Hypothalamus (tissue), 51 donors: ENCODE measurements around the gene TREML4.
"Not testable (repeated sequence)": the region's sequence is repeated elsewhere in the genome, so short reads cannot be mapped to it uniquely, and the experiment has no call there.

Source experiments
- DNase-seq, 51 donors: peaks; one replicate each; lab custom pipeline; 2025; lab: John Stamatoyannopoulos, UW

Gene TREML4, protein sequence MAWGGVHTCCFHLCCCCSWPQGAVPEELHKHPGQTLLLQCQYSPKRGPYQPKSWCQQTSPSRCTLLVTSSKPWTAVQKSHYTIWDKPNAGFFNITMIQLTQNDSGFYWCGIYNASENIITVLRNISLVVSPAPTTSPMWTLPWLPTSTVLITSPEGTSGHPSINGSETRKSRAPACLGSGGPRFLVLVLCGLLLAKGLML

DNA sequence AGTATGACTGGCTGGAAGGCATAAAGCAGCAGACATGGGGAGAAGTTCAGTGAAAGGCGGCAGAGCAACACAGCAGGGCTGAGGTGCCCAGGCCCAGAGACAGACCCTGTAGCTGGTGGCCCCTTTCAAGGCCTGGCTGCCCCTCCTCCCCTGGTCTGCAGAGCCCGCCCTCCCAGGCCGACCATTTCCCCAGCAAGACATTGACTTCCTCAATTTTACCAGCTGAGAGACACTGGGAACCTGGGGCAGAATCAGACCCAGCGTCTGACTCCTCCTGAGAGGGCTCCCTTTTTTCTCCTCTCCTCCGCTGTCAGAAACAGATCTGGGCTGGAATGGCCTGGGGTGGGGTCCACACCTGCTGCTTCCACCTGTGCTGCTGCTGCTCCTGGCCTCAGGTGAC is at the start of gene TREML4:
TREML4 (plus strand) TSS at position 254 of the 400 bp plus-strand sequence; CDS start at position 333, 79 bp downstream.
- peak in 1 of 51 donors; percentile 16 for DNase-seq

DNA sequence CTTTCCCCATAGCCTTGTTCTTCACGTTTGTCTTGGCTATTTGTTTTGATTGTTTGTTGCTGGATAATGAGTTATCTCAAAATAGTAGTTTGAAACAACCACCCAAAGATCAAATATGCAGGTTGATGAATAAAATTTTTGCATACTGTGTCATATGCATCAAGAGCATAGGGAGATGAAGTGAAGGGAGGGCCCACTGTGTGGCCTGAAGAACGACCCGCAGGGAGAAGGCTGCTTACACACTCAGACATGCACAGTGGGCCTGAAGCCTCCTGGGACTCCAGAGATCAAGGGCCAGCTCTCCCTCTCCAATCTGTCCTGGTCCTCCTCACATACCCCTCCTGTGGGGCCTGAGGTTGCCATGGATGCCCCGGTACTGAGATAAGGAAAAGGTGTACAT is 49.0 kb upstream of the TREML4 start:
- no peak for DNase-seq

DNA sequence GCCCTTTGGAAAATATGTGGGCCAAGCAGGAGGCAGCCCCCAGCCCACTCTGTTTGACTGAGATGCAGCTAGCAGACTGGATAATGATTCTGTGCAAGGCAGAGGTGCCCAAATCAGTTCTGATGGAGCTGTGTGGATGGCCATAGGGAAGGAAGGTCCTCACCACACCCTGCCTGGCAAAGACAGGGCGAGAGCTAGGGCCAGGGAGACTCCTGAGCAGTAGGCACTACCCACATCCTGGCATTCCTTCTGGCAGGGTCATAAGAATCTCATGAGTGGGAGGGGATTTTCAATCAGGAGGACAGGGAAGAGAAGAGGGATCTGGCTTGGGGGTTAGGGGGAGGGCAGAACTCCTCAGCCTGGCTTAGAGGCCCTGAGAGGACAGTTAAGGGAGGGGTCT is 46.6 kb upstream of the TREML4 start:
- DNase-seq = no peak

DNA sequence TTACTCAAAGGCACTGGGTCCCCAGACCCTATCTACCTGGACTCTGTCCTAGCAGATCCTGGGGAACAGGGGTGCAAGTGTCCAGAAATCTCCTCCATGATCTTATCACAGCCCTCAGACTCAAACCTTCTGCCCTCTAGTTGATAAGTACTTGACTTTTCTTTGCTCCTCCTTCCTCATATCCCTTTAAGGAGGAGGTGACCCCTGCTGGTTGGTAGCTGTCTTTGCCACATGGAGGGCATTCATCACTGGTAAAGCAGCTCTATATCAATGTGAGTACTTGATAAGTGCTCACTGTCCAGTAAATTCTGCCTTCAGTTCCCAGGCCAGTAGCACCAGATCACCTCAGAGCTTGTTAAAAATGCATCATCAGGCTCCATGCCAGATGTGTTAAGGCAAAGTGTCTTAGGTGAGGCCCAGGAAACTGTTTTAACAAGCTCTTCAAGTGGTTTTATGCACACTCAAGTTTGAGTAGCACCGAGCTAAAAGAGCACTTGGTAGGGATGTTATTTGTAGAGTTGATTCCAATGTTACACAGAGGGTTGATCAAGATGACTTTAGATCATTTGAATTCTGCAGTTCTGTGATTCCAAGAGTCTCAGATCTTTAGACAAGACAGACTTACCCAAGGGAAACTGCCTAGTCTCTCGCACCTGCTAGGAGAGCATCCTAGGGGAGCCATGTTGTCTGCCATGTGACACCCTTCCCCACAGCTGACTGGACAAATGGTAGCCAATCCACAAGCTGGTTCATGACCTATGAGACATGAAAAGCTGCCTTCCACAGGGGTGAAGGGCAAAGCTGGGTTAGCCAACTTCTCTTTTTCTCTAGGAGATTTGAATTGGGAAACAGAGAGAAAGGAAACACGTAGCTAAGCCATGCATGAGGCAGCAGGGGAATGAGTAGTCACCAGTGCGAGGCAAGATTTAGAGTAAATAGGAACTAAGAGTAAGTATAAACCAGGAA is 45.8 kb upstream of the TREML4 start:
- DNase-seq = peak in 3 of 51 donors; percentile 8 to 26 (median 14)

DNA sequence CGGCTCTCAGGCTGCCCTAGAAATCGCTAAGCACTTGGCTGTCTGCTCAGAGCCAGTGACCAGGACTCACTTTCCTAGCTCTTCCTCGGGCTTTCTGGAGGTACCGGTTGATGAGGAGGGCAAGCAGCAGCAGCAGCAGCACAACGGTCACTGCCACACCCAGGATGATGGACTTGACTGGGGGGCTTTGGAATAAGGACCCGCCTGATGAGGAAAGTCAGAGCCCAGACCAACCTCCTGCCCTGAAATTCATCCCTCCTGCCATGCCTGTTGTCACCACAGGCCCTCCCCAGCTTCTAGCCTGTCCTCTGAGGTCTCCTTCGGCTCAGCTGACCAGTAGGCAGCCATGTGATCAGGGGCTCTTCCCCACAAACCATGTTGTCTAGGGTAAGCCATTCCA is 43.4 kb upstream of the TREML4 start:
- DNase-seq = no peak

DNA sequence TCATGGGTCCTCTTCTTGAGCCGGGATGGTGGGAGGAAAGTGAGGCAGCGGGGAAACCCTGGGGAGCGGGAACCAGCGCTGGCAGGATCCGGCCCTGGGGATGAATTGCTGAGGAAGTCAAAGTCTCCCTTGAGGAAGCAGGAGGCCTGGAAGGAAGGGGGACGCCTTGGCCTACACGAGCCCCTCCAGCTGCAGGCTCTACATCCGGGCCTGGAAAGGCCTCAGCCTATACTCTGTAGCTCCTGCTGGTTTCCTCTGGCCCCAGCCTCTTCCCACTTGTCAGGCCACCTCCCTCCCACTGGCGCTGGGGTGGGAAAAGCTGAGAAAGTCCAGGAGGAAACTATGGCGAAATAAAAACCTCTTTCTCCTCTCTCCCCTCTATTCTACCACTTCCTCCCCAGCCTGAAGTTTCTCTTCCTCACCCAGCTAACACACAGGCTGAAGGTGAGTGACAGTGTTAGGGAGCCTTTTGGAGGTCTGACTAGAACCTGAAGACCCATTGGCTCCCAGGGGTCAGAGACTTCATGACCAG is 42.1 kb upstream of the TREML4 start:
- DNase-seq = no peak

DNA sequence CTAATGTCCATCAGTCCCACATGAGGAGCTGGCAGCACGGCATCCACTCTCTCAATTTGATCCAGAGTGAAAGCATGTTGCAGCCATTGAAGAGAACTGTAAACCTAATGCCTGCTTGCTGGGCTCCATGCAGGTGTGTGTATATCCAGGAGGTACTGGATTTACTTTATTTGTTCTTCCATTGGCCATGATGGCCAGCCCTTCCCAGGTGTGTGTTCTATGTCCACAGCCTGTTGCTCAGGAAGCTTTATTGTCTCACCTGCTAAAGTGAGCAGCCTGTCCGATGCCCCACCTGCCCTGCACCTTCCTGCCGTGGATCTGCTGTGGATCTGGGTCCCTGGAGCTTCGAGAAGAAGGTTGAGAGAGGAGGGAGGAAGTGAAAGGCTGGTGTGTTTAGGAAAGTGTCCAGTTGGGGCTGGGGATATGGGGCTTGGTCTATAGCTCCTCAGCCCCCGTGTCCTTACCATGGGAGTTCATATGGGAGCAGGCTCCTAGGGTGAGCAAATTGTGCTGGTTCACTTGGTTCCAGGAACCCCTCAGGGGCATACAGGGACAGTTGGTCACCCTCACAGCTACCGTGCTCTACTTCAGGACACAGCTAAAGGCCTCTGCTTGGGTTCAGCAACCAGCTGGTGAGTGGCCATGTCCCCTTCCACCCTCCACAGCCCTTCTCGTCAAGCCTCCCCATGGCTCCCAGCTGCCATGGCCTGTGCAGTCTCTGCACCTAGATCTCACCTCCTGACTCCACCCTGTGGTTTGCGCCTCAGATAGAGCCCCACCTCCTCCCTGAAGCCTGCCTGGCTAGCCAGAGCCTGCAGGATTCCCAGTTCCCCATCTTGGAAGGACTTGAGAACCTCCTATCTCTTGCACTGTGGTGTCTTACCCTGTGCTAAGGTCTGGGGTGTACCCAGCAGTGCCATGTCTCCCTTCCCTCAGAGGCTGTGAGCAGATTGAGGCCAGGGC is 39.9 kb upstream of the TREML4 start:
- DNase-seq = no peak

DNA sequence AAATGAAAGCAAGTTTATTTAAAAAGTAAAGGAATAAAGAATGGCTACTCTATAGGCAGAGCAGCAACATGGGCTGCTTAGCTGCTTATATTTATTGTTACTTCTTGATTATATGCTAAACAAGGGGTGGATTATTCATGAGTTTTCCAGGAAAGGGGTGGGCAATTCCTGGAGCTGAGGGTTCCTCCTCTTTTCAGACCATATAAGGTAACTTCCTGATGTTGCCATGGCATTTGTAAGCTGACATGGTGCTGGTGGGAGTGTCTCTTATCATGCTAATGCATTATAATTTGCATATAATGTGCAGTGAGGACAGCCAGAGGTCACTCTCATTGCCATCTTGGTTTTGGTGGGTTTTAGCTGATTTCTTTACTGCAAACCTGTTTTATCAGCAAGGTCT is 39.1 kb upstream of the TREML4 start:
- not testable (repeated sequence) for DNase-seq

DNA sequence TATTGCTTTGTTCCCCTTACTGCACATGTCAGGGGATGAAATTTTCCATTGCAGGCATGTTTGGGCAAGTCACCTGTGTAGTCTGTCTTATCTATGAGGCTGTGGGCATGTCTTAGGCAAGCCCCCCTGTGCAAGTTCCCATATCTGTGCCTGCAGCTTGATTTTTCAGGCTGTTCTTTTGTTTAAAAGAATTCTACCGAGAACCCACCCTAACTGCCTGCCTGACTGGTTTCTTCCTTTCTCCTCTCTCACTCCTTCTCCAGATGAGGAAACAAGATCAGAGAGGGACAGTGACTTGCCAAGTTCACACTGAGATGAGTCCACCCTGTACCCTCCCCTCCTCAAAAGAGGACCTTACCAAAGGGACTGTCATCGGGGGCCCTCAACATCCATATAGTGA is 38.2 kb upstream of the TREML4 start:
- no peak for DNase-seq

DNA sequence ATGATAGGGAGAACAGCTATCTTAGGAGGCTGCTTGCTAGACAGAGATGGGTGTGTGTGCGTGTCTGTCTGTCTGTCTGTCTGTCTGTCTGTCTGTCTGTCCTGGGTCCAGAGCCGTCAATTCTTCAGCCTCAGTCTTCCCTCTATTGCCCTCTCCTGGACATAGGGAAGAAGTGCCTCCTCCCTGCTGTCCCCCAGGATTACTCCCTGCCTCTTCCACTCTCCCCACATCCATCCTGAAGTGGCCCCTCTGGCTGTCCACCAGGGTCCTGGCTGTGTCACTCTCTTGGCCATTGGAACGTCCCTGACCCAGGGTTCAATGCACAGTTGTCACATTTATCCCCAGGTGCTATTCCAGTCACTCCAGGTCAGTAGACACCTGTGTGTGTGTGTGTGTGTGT is 37.4 kb upstream of the TREML4 start:
- no peak for DNase-seq

DNA sequence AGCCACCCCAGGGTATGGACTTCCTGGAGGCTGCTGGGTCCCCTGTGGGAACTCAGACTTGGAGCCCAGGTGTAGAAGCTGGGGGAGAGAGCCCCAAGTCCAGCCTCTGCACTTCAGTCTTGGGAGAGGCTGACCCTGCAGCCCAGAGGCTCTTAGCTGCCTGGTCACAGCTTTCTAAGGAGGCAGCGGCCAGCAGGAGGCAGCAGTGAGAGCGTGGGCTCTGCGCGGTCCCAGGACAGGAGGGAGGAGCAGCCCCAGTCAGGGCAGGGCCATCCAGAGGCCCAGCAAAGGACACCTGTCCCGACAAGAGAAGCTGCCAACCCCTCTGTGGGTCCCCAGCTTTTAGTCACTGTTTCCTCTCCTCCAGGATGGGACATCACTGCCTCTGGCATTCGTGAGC is 36.6 kb upstream of the TREML4 start:
- no peak for DNase-seq

DNA sequence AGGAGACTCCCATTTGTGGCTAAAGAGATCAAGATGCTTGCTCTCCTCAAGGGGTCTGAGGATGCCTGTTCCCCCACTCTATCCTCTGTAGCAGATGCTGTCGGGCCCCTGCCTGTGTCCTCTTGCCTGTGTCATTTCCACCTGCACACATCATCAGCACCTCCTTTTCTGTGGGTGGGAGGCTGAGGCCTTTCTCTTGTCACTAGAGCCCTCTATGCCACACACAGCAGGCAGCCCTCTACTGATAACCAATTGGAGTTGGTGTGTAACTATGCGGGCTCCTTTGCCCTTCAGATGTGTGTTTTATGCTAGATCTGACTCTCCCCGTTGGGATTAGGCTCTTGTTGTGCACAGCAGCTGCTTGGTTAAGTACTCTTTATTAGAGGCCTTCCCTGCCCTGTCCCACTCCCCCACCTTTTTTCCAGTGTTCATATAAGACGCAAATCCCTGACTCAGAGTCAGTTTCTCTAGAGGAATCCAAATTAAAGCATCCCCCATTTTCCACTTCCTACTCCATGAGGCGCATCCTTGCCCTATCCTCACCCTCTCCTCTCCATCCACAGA is 34.9 kb upstream of the TREML4 start:
- no peak for DNase-seq

DNA sequence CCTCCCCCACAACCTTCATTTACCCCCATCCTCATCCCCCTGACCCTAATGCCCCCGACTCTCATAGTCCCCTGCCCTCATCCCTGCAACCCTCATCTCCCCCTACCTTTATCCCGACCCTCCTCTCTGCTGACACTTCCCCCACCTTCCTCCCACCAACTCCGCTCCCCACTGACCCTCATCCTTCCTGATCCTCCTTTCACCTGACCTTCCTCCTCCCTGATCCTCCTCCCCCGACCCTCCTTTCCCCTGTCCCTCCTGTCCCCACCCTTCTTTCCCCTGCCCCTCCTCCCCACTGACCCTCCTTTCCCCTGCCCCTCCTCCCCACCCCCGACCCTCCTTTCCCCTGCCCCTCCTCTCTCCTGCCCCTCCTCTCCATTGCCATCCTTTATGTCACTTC is 34.3 kb upstream of the TREML4 start:
- DNase-seq = no peak

DNA sequence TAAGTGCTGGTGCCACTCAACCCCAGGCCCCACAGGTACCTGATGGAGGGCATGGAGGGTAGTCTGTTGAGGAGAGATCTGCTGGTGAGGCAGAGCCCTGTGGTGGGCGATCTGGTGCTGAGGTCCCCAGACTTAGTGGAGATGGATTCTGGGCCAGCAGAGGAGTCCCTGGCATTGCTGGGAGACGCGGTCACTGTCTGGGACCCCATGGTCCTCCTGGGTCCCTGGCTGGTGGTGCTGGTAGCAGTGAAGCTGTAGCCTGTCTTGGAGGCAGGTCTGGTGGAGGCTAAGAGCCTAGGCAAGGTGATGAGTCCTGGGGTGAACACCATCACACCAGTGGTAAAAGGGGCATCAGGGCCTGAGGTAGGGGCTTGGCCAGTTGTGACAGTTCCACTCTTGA is 33.8 kb upstream of the TREML4 start:
- no peak for DNase-seq

DNA sequence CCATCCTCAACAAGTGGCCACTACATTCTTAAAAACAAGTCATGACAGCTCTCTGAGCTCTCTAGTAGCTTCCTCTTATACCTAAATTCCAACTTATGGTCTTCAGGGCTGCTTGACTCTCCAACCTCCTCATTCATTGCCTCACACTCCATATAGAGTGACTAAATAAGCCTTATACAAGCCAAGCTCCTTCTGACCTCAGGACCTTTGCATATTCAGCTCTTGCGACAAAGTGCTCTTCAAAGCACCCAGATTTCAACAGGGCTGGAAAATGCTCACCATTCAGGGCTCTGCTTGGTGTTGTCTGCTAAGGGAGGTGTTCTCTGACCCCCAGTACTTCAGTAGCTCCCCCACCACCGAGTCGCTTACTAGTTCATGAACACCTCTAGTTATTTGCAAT is 30.9 kb upstream of the TREML4 start:
- no peak for DNase-seq

DNA sequence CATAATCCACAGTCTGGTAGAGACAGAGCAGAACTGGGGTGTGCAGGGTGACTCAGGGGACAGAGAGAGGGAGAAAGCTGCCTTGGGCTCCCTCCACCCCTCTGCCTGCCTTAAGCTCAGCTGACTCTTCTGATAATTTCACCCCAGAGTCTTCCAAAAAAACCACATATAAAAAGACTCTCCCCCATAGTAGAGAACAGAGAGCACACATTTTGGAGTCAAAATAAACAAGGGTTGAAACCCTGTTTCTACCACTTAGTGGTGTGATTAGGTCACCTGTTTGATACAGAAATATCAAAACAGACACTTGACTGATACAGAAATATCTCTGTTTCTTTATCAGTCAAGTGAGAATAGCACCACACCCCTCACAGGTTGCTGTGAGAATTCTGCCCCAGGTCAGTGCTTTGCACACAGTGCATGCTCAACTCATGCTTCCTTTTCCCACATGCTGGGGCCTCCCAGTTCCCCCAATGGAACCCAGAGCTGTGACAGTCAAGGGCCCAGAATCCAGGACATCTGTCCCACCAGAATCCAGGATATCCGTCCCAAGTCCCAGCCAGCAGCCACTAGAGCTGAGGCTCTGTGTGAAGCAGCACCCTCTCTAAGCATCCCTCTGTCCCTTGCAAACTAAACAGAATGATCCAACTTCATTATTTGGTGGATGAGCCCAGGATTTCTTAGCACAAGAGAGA is 28.4 kb upstream of the TREML4 start:
- DNase-seq = no peak

DNA sequence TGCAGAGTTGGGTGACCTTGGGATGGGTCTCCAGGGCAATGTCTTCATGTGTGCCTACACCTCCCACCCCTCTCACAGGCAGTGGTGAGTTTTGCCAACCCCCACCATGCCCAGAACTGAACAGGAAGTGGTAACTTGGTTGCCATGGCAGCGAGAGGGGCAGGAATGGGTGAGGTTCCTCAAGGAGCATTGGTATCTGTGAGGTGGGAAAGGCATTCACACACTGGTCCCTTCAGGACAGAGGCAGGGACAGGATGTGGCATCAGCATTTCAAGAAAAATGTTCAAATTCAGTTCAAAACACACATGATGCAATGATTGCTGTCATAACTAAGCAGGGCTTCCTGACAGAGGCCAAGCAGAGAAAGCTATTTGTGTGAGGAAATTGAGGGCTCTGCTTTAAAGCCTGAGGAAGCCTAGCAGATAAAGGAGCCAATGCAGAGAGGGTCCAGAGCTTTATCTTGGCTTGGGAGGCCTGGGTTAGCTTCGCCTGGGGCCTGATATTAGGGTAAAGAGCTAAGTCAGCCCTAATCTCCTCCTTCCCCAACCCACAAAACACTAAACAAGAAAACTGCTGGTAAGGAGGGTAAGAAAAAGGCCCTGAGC is 27.8 kb upstream of the TREML4 start:
- DNase-seq = peak in 4 of 51 donors; percentile 6 to 15 (median 10)

DNA sequence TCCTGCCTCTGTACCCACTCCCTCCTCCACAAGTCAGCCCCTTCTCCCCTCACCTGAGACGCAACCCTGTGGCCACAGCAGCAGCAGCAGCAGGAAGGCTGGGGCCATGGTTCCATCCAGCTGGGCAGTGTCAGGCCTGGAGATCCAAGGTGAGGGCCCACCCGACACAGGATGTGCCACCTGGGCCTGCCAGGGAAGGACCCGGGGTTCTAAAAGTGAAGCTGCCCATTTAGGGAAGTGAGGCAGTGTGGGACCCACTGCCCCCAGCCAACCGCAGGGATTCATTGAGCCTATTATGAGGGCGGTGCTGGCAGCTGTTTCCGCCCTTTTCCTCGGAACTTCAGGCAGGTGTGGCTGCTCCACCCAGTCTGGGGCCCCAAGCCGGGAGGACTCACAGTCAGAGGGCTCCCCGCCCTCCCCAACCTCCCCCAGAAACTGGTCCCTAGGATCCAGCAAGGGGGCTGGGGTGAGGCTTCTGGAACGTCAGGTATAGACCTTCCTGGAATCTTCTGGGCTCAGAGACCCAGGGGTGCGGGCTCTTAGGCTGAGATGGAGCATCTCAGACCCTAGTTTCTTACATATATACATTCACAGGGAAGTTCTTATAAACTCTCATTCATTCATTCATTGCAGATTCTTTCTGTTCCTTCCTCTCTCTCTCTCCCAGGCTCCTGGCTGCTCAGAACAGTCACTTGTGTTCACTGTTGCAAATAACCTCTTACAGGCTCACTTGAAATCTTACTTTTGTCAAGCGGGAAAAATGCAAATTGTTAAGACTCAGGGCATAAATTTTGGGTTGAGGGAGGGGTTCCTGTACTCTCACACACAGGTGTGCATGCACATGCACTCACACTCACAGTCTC is 27.0 kb upstream of the TREML4 start, which contains the start of gene TREML2:
TREML2 (minus strand) TSS at position 249 of the 863 bp plus-strand sequence; CDS start at position 108, 141 bp downstream.
- DNase-seq = no peak
